ENCODE data around the gene KRT13. TPM values are rescaled to one million over a fixed set of nuclear protein-coding genes. Genes with fewer than 3 reads are reported as not detected.

KRT13 gene
- total and polyA plus RNA-seq, 2 of the 4 experiments (the other 2 are of a cell fraction), result 0.18 to 0.56 TPM

DNA sequence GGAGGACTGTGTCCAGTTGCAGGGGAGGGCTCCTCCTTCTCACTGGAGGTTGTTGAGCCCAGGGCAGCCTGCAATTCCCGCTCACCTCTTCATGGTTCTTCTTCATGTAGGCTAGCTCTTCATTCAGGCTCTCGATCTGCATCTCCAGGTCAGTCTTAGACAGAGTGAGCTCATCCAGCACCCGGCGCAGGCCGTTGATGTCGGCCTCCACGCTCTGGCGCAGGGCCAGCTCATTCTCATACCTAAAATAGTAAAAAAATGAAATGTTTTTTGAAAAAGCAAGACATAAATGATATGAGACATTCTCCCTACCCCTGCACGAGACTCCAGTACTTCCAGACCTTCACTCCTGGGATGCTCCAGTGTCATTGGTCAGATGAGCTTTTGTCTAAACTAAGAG lies 2.2 kb downstream of the KRT13 start:
- Histone ChIP-seq H3K79me1 (ENCODE audit: low read depth in 1 of 2, low read length in 2 of 2) (no peaks in the 10 kb centered on the region), H3K18ac (ENCODE audit: low read depth, low read length) (no peak overlapping the region), H2BK5ac (ENCODE audit: low read depth, low read length, poor library complexity, severe bottlenecking) (no peak overlapping the region), H3K4me3 (ENCODE audit: insufficient read depth, low read depth, low read length) (no peak overlapping the region), H3K9me1 (ENCODE audit: insufficient read depth, low read length) (peaks cover 13% of the 10 kb centered on the region), H2AFZ (replicated peaks; ENCODE audit: low read length, poor library complexity) (no peak overlapping the region), H3K9ac (ENCODE audit: low read depth, low read length) (no peak overlapping the region), H3K36me3 (ENCODE audit: control insufficient read depth, insufficient read depth, low read length) (no peaks in the 10 kb centered on the region), H2BK120ac (ENCODE audit: low read depth, low read length) (no peak overlapping the region), H2AK9ac (replicated peaks; ENCODE audit: low read depth, low read length, poor library complexity) (no peak overlapping the region), H4K20me1 (ENCODE audit: insufficient read depth, low read length) (no peaks in the 10 kb centered on the region), H3K9me3 (ENCODE audit: control insufficient read depth, insufficient read depth, low read length) (no peaks in the 10 kb centered on the region), H3K4me1 (ENCODE audit: control insufficient read depth, insufficient read depth, low read length) (peaks cover 16% of the 10 kb centered on the region), H3K4ac (ENCODE audit: low read depth, low read length) (no peak overlapping the region; the same call in 1 of the 2 replicates), H3K23ac (ENCODE audit: low read depth, low read length) (no peak overlapping the region), H4K91ac (ENCODE audit: insufficient read depth, low read depth, low read length) (no peak overlapping the region), H2AK5ac (ENCODE audit: low read depth, low read length) (peak overlapping the region; percentile 55; the same call in 1 of the 2 replicates), H3K56ac (ENCODE audit: extremely low read depth, insufficient read depth, low read length) (no peak overlapping the region), H2BK20ac (ENCODE audit: low read depth, low read length) (no peak overlapping the region), H2BK15ac (ENCODE audit: low read depth, low read length) (no peak overlapping the region), H3K27me3 (ENCODE audit: control insufficient read depth, insufficient read depth, low read length) (no peaks in the 10 kb centered on the region; the same call in 1 of the 2 replicates), H4K8ac (ENCODE audit: low read depth in 2 of 2, low read length in 2 of 2) (no peak overlapping the region), H3K4me2 (ENCODE audit: low read depth, low read length) (no peak overlapping the region), H3K14ac (replicated peaks; ENCODE audit: low read depth, low read length) (no peak overlapping the region), H4K5ac (ENCODE audit: low read depth, low read length) (no peak overlapping the region), H3K27ac (ENCODE audit: insufficient read depth, low read length) (no peak overlapping the region)
- dilution Hi-C loops (cut with HindIII; ENCODE audit: low sequenced_read_pairs, unreplicated experiment), result no loop called here
- no peak for ATAC-seq (ENCODE audit: low read depth)
- DNase-seq, result no peak
- ChIA-PET POLR2A (ENCODE audit: unreplicated experiment) (no interaction called here), CTCF (interaction anchor here (1.0 to 1.5 kb wide), 2 partner anchors 45 to 160 kb away, joined by 3 to 4 read pairs; no protein-coding TSS in a partner anchor)
- intact Hi-C loops (cut with micrococcal nuclease), result no loop called here
- TF ChIP-seq POLR2A (IDR thresholded peaks at IDR 0.05; ENCODE audit: low read depth, low read length) (no peak), NFE2L2 (IDR thresholded peaks at IDR 0.05; ENCODE audit: low read depth, low read length) (no peak), RFX5 (IDR thresholded peaks at IDR 0.05; ENCODE audit: low read depth, low read length) (no peak), MAZ (IDR thresholded peaks at IDR 0.05; ENCODE audit: borderline replicate concordance, low read depth, low read length) (no peak), BHLHE40 (IDR thresholded peaks at IDR 0.05; ENCODE audit: low read depth, low read length) (no peak), MXI1 (IDR thresholded peaks at IDR 0.05; ENCODE audit: borderline replicate concordance, low read depth, low read length) (no peak), ELK1 (IDR thresholded peaks at IDR 0.05; ENCODE audit: borderline replicate concordance, low read depth, low read length) (no peak), USF2 (IDR thresholded peaks at IDR 0.05; ENCODE audit: low read depth, low read length) (no peak), SMC3 (IDR thresholded peaks at IDR 0.05; ENCODE audit: low read depth, low read length) (no peak), FOS (IDR thresholded peaks at IDR 0.05; ENCODE audit: low read depth, low read length) (no peak), MAFK (IDR thresholded peaks at IDR 0.05; ENCODE audit: low read depth, low read length) (no peak)
- TF ChIP-seq, protein P1, sequence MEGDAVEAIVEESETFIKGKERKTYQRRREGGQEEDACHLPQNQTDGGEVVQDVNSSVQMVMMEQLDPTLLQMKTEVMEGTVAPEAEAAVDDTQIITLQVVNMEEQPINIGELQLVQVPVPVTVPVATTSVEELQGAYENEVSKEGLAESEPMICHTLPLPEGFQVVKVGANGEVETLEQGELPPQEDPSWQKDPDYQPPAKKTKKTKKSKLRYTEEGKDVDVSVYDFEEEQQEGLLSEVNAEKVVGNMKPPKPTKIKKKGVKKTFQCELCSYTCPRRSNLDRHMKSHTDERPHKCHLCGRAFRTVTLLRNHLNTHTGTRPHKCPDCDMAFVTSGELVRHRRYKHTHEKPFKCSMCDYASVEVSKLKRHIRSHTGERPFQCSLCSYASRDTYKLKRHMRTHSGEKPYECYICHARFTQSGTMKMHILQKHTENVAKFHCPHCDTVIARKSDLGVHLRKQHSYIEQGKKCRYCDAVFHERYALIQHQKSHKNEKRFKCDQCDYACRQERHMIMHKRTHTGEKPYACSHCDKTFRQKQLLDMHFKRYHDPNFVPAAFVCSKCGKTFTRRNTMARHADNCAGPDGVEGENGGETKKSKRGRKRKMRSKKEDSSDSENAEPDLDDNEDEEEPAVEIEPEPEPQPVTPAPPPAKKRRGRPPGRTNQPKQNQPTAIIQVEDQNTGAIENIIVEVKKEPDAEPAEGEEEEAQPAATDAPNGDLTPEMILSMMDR (conservative IDR thresholded peaks at IDR 0.05; ENCODE audit: low read depth, low read length), result no peak
- WGBS, 2 experiments (ENCODE audit: extremely low coverage in 2 of 2, insufficient read length in 1 of 2), result 100% methylated on average over 1 of the region's 9 CpGs; no CpG with 5 or more reads in 1 of the 2 experiments
- no TSS peak for BruUV-seq (replicated peaks)
- in situ Hi-C loops (cut with MboI; ENCODE audit: low sequenced_read_pairs), result no loop called here

Measured in IMR-90 (cell line).